GM12891 (cell line): ENCODE measurements around the gene GNA14.

Source experiments
- PAX5 ChIP-seq: IDR thresholded peaks from 2 replicates; pipeline ENCODE4 v1.6.1; 2011; ENCODE audit warnings: low read length, moderate library complexity, mild to moderate bottlenecking; ENCODE audit not compliant: insufficient read depth, severe bottlenecking
- POLR2A ChIP-seq: IDR thresholded peaks from 2 replicates; pipeline ENCODE4 v1.6.1; 2011; ENCODE audit warnings: low read depth, low read length, control low read depth
- POLR2AphosphoS5 ChIP-seq: IDR thresholded peaks from 2 replicates; pipeline ENCODE4 v1.6.1; 2011; ENCODE audit warnings: low read depth, low read length, control low read depth
- POU2F2 ChIP-seq: IDR thresholded peaks from 2 replicates; pipeline ENCODE4 v1.6.1; 2011; ENCODE audit warnings: low read depth, mild to moderate bottlenecking, control low read depth, low read length, moderate library complexity
- SPI1 ChIP-seq: IDR thresholded peaks from 2 replicates; pipeline ENCODE4 v1.6.1; 2011; ENCODE audit warnings: low read depth, low read length, control low read depth
- TAF1 ChIP-seq: IDR thresholded peaks from 2 replicates; pipeline ENCODE4 v1.6.1; 2011; ENCODE audit warnings: low read depth, low read length, control low read depth

- TF ChIP-seq TAF1 (no peak), POLR2A (no peak), POLR2AphosphoS5 (no peak), SPI1 (no peak), PAX5 (no peak), POU2F2 (no peak)
Observed at GRCh38 chr9:77677957-77678535, 29.9 kb upstream of the GNA14 start.
